Dermis microvascular lymphatic vessel endothelial cell (primary cell): Measurements from ENCODE around the gene EDN3. TPM values are rescaled to one million over a fixed set of nuclear protein-coding genes. Genes with fewer than 3 reads are reported as not detected.

ENCODE experiments used
- DNase-seq, 2 donors: peaks; one replicate each; pipeline versions ENCODE4 v3.0.0 to v3.0.0-alpha.2; 2010; ENCODE audit warnings: low read depth in 2 of 2
- total RNA-seq: library from RNA; depleted of rRNA; stranded (reverse); fragments of >200 nt; gene quantifications from 2 replicates; pipeline ENCODE4 v1.2.1, GENCODE V29; 2014

Gene EDN3
- total RNA-seq, 1 donor from 2014 or later = not detected

DNA sequence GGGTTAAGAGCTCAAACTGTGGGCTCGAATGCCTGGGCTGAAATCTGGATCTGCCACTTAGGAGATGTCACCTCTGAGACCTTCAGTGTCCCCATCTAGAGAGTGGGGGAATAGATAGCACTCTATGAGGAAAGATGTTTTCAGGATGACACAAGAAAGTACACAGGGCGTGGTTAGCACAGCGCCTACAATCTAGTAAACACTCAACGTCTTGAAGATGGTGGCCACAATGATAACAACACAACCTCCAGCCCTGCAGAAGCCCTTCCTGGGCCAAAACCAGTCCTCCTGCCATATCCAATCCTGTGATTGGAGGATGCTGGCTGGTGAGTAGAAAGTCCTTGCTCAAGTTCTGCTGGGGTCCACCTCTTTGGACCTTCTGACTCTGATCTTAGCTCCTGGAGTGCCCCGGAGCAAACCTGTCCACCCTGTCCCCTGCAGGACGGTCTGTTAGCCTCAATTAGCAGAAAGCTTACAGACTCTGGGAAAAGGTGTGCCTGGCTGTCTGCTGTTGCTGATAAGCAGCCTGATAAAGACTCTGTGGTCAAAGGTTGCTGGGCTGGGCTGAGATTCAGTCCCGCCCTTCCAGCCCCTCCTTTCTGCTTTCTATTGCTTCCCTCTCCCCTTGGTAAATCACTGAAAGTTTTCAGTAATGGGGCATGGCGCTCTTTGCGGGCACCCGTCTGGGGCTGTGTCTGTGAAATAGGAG, 8.2 kb downstream of the EDN3 start:
- DNase-seq = no peak

DNA sequence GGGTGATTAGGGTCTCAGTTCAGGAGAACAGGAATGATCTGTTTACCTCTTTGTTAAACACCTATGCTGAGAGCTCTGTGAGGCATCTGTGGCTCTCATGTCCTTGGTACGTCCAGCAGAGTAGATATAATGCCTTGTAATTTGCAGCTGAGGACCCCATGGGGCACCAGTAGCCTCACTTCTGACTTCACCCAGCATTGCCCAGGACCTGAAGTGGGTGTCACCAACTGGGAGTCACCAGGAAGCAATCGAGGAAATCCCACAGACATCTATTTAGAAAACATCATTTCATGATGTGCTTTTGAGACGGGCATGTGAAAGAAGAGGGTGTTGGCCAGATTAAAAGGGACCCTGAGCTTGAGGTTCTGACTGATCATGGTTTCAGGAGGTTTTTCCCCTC, 8.8 kb downstream of the EDN3 start:
- no peak for DNase-seq

DNA sequence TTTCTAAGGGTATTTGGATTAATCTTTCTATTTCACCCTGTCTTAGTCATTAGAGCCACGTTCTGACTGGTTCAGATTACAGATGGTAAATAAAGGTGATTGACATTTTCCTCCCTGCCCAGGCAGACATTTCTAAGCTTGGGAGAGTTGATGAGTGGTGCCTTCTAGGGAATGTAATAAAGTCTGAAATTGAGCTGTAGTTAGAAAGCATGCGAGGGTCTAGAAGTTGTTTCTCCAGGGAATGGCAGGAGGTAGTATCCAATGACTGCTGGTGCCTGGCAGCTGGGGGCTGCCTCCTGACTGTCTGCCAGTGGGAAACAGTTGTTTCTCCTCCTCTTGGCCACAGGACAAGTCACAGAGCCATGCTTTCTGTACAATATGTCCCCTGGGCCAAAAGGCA, 14.6 kb downstream of the EDN3 start:
- no peak for DNase-seq

DNA sequence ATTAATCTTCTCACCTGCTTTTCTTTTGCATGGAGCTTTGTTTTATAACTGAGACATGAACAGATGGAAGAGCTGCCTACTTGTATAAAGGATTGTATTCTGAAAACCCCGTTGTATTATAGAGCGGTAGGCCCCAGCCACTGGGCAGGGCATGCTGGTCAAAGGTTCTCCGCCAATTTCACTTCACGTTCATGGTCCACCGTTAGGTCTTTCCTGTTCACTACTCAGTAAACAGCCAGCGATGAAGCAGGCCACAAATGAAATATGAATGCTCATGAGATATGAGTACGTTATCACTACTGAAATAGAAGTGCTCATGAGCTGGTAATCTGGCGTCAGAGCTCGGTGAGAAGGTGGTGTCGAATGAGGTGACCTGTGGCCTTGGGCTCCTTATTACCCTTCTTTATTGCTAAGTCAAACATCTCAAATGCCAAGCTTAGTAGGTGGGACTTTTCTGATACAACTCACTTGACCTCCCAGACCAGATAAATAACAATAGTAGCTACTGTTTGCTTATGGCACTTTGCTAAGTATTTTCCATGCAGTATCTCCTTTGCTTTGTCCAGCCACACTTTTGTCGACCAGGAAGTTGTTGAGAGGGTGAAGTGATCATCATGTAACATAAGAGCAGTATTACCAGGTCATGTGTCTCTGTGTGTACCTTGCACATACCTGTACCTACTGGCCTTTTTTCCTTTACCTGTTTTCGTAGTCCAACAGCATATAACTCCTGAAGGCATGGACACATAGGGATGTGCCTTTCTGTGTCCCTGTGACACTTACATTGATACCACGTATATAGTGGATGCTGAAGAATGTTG, 16.7 kb downstream of the EDN3 start:
- no peak for DNase-seq

DNA sequence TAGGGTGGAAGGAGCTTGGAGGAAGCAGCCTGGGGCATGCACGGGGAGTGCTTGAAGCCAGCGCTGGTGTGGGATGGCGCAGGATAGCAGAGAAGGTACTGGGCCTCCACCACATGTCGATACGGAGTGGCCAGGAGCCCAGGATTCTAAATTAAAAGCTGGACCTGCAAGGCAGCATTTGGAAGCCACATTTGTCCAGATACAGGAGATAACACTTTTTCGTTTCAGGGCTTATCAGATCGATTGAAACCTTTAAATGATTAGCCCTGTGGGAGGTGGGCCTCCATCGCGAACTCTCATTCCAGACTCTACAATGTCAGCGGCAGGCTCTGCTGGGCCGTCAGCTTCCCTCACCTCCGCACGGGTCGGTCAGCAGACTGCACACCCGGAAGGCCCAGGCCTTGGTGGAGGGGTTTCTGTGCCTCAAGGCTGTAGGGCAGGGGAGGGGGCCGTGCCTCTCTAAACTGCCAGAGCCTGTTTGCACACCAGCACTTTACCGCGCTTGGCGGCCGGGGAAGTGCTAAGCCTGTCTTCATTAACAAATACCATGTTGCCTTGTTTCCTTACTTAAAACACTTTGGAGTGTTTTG, 17.9 kb downstream of the EDN3 start:
- DNase-seq = no peak

DNA sequence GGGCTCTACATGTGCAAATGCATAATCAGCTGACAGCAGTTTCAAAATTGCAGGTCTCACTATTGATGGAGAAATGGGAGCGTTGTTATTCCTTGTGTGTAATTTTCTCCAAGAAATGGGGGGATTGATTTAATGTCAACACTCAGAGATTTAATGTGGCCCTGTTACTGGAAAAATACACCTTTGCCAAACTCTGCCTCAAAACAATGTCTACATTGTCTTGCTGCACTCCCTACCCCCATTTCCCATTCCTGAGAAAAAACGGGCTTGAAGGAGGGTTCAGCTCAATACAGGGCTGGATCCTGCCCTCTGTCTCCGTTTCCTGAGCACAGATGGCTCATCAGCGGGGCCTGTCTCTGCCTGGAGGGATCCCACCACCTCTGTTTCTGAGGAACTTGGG, 18.4 kb downstream of the EDN3 start:
- no peak for DNase-seq

DNA sequence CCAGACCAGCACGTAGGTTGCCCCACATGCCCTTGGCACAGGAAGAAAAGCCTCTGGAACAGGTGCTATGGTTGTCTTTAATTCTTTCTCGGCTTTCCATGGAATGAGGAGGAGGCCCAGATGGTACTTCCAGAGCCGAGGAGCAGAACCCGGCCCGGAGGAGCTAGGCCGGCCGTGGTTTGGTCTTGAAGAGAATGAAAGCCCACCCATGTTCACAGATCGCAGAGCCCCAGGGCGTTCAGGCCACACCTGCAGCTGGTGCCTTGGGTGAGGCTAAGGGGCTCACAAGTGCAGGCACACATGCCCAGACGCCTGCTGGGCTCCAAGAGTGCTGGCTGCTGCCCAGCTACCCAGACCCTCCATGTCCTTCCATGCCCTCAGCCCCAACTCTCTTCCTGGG, 20.0 kb downstream of the EDN3 start:
- DNase-seq = no peak

DNA sequence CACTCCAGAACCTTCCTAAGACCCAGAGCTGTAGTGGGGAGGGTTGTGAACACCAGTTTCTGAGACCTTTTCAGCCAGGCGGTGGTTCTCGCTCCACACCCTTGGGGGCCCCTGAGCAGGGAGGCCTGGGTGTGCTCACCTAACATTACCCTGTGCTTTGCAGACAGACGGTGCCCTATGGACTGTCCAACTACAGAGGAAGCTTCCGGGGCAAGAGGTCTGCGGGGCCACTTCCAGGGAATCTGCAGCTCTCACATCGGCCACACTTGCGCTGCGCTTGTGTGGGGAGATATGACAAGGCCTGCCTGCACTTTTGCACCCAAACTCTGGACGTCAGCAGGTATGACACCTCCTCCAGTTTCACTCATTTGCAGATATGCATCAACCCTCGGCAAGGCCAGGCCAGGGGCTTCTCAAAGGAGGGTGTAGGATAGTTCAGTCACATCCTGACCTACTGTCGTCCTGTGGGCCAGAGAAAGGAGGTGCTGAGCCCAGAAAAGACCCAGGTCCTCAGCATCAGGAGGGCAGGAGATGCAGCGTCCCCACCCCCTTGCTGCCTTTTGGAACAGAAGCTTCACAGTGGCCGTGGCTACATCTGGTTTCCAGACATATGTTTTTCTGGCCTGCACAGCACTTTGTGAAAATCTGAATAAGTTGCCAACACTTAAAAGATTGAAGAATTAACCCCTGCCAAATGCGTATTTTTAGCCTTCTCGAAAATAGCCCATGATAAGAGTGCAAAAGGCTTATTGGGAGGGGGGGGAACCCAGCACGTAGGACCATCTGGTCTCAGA, 20.6 kb downstream of the EDN3 start:
- DNase-seq = no peak

DNA sequence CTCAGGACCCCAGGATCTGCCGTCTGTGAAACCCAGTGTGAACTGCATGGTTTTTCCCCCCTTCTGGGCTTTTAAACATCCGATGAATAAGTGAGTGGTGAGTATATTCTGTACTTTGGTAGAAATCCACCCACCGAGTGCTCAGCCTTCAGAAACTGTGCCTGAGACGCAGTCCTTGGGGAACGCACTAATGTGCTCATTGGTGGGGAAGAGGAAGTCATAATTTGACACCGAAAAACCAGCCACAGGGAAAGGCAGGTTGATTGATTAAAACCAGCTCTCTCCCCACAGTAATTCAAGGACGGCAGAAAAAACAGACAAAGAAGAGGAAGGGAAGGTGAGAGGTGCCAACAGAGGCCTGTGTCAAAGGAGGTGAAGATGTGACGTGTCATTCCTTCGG, 21.7 kb downstream of the EDN3 start:
- DNase-seq = no peak

DNA sequence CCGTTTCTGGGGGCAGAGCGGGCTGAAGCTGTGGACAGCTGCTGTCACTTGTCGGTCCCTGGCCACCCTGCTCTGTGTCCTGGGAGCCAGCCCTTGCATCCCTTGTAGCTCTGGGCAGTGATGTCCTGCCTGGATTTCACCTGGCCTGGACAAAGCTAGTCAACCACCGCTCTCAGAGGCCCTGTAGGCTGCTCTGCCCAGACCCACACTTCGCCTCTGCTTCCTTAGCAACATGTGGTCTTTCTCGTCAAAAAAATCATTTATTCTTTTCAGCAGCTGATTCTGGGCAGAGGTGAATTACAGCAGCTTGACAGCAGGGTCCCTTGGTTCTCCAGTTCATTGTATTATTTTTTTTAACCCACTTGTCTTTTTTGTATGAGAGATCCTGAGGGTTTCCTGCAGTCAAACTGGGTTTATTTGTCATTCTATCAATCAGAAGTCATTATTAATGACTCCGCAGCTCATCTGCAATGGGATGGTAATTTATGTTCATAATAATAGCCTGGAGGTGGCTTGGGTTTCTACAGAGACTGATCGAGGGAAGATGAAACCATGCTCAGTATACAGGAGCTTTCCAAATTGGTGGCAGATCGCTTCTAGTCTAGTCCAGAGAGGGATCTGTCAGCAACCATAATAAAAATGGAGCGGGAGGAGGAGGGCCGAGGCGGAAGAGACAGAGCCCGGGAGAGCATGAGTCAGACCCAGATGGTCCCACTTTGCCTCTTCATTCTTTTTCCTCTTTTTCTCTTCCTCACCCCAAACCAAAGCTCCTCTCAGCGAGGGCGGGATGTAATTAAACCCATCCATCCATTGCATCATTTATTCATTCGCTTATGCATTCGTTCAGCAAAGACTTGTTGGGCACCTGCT, 22.4 kb downstream of the EDN3 start:
- no peak for DNase-seq

DNA sequence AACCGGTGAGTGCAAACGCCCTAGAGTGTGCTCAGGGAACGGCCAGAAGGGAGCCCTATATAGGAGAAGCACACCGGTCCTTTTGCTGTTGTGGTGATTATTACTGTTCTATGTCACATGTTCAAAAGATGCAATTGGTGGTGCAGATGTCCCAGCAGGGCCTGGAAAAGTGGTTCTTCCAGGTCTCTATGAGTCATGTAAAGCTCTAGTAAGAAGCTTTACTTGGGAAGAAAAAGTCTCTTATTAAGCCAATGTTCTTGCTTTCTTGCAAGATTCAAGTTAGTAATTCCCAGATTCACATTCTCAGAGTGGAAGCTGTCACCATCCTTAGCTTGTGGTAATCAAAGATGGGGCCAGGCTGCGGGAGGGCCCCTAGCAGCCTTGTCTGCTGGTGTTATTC, 23.3 kb downstream of the EDN3 start:
- DNase-seq = no peak

DNA sequence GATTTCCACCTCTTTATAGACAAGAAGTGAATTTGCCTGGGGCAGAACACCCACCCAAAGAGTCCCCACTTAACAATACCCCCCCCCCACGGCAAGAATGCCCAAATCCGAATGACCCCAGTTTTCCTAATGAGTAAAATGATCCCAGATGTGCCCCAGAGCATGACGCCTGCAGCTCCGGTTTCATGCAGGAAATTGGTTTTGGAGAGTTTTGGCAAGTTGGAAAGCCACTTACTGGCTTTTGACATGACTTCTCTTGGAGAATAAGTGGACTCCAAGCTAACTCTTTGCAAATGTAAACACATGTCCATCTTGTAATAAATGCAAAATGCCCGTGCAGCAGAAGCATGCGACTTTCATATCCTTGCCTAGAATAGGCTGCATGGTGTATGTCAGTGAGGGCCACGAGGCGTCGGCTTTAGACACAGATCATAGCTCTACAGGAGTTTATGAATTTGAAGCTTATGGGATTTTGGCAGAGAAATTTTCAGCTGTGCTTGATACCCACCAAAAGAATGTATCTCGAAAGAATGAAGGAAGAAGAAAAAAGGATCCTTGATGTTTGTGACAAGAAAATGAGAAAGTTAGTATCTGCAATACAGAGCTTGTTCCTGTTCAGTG, 24.2 kb downstream of the EDN3 start:
- DNase-seq = no peak

DNA sequence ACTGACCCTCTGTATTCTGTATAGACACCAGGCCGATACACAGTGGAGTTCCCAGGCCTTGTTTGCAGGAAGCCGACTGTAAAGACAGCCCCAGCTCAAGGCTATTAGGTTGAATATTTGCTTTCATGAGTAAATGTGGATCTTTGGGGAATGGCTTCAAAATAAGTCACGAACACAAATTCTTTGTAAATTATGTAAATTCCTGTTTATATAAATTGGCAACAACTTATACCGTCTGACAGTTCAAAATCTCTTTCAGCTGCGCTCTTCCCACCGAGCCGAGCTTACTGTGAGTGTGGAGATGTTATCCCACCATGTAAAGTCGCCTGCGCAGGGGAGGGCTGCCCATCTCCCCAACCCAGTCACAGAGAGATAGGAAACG, 24.7 kb downstream of the EDN3 start:
- DNase-seq = no peak

DNA sequence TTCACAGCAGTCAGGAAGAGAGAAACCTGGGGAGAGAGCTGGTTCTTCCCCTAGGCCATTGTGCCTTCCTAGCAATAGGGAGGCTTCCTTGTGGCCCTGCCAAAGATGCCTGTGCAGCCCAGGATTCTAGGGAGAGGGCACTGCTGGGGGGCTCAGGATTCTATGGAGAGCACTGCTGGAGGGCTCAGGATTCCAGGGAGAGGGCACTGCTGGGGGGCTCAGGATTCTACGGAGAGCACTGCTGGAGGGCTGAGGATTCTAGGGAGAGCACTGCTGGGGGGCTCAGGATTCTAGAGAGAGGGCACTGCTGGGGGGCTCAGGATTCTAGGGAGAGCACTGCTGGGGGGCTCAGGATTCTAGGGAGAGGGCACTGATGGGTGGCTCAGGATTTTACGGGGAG, 25.8 kb downstream of the EDN3 start:
- DNase-seq = no peak

DNA sequence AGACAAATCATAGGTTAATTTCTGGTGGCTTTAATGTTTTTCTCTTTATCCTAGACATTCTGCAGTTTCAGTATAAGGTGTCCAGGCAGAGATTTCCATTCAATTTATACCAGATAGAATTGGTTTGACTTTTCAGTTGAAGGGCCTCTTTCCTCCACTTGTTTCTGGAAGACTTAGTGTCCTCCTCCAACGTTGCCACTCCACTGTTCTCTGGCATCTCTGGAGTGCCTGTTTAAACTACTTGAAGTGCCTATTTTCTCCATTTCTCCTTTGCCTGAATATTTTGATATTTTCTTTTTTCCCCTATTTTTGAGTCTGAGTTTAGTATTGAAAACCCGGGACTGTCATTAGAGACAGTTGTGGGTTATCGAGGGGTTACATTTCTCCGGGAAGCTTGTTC, 27.7 kb downstream of the EDN3 start:
- DNase-seq = no peak

DNA sequence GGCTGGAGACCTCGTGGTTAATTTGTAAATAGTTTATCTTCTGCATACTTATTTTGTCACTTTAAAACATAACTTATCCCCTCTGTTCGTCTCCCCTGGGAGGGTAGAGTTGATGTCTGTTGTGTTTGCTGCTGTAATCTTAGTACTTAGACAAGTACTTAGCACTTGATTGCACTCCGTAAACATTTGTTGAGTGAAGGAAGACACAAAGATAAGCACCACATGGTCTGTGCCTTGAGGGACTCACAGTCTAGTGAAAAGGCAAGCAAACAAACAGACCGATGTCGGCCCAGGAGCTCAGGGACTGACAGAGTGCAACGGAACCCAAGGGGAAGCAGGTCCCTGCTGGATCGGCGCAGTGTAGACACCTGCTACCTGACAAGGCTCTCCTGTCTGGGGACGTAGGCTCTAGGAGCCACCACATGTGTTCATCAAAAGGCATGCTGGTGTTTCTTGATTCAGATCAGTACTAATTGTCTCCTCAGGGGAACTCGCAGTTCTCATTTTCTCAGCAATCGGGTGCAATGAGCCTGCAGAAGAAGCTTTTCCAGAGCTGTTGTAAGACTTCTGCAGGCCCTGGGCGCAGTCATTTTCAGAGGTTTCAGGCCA, 31.4 kb downstream of the EDN3 start:
- DNase-seq = no peak

DNA sequence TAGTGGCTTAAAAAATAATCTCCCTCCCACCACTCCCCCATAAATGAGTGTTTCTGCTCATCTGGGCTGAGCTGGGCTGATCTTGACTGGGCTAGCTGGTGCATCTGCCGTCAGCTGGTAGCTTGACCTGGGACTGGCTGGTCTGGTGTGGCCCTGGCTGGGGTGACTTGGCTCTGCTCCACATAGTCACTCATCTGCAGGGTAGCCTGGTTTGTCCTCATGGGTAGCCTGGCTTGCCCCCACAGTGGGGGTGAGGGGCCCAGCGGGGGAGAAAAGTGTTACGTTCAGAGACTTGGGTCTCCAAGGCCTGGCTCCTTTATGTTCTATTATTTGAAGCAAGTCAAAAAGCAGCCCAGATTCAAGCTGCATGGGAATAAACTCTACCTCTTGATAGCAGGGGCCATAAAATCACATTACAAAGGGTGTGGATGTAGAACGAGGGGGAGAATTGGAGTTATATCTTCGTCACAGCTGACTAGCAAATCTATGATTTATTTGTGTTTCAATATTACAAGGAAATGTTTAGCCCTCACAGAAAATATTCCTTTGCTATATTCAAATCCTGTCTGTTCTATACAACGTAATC, 32.9 kb downstream of the EDN3 start:
- DNase-seq = no peak

DNA sequence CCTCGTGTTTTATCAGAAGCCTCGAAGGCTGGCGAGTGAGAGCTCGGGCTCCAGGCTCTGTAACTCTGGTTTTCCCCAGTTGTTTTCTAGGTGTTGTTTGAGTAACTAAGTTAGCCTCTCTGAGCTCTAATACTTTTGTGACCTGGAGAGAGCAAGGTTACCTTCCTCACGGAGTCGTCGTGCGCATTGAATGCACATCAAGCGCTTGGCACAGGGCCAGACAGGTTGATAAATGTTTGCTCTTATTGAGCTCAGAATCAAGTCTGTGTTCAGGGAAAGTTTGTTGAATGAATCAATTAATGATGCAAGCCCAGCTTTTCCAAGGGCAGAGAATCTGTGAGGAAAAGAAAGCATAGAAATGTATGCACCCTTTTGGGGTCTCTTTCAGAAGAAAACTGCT, 33.5 kb downstream of the EDN3 start:
- DNase-seq = no peak

DNA sequence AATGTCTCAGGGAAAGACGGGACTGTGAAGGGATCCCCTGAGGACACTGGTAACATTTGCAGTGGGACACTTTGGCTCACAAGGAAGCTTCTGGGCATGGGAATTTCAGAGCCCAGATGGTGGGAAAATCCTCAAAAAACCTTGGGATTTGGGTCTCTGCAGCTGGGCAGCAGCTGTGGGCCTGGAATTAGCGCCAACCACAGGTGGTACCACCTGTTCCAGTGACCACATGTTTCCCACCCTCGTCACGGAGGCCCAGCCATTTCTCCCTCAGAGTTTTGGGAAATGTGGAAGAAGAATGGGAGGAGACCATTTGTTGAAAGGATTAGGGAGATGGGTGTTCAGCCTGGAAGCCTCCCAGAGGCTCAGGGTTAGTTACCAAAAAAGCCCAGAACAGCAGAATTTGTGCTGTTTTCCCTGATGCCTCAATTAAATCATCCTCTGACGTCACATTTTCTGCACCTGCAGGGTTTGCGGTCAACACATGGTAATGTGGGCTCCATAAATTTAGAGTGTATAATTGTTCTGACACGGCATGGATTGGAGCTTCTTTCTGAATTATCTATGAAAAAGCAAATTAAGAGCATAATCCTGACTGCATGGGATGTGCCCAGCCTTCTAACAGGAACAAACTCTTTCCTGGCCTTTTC, 34.4 kb downstream of the EDN3 start:
- DNase-seq = no peak
